Calu3 (cell line): Measurements from ENCODE around the gene CADM1. TPM values are rescaled to one million over a fixed set of nuclear protein-coding genes. Genes with fewer than 3 reads are reported as not detected.

ENCODE experiments used
- BruUV-seq: library from RNA; stranded (reverse); fragments of 400-500 nt; replicated peaks from 2 replicates; lab custom pipeline; 2021; lab: Mats Ljungman, UMichigan
- CTCF ChIA-PET: fragments of 300-600 bp; sonication (Branson Sonifier 250); formaldehyde crosslinking; loops from one replicate; lab custom pipeline; 2022; ENCODE audit warnings: antibody characterized with exemption; lab: Charles Lee
- DNase-seq: peaks from one replicate; pipeline ENCODE4 v3.0.0; 2022
- H3K27ac Mint-ChIP-seq: one replicate; pipeline ENCODE4 v1.8.0; 2022; ENCODE audit warnings: mixed read lengths; ENCODE audit not compliant: unreplicated experiment
- H3K27me3 Mint-ChIP-seq: one replicate; pipeline ENCODE4 v1.8.0; 2022; ENCODE audit warnings: mixed read lengths; ENCODE audit not compliant: unreplicated experiment
- H3K36me3 Mint-ChIP-seq: one replicate; pipeline ENCODE4 v1.8.0; 2022; ENCODE audit warnings: mild to moderate bottlenecking, moderate library complexity, mixed read lengths; ENCODE audit not compliant: insufficient read depth, unreplicated experiment
- H3K4me1 Mint-ChIP-seq: one replicate; pipeline ENCODE4 v1.8.0; 2022; ENCODE audit warnings: mild to moderate bottlenecking, low read depth, mixed read lengths; ENCODE audit not compliant: unreplicated experiment
- H3K4me3 Mint-ChIP-seq: one replicate; pipeline ENCODE4 v1.8.0; 2022; ENCODE audit warnings: mild to moderate bottlenecking, low read depth, moderate library complexity, mixed read lengths; ENCODE audit not compliant: unreplicated experiment
- H3K9me3 Mint-ChIP-seq: one replicate; pipeline ENCODE4 v1.8.0; 2022; ENCODE audit warnings: low read depth, mixed read lengths; ENCODE audit not compliant: unreplicated experiment
- intact Hi-C: fragments of 100-400 bp; cut with micrococcal nuclease; formaldehyde crosslinking; loops from one replicate; pipeline ENCODE4 v1.10.0; 2022; ENCODE audit not compliant: unreplicated experiment
- total RNA-seq: library from RNA; stranded (reverse); gene quantifications from 2 replicates; pipeline ENCODE4 v1.2.3, GENCODE V29; 2022
- TF ChIP-seq, protein P1 (sequence below): fragments of 200-600 bp; IDR thresholded peaks from one replicate; pipeline ENCODE4 v1.8.0; 2022; ENCODE audit warnings: antibody characterized with exemption; ENCODE audit not compliant: unreplicated experiment

The CADM1 gene
- total RNA-seq, 1 experiment from 2014 or later, result 0.68 TPM

DNA sequence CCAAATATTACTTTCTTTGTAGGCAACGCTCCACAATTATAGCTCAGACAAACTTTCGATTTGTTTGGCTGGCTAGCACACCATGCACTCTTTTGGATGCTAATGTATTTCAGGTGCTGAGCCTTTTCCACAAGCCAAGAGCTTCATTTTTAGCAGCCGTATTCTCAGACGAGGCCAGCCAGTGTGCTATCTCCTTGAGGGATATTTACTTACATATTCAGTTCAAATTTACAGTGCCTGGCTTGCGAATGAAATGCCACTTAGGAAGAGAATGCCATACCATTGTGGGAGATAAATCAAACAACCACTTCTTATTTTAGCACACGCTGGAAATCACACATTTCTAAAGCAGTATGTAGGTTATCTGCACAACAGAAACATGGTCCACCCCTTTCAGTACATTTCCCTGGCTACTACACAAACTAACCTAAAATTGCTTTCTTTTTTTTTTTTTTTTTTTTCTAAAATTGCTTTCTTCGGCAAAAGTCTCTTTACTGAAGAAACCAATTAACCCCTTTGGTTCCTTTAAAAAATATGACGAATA, 236.9 kb downstream of the CADM1 start:
- CTCF ChIA-PET, result no interaction called here
- H3K36me3 Mint-ChIP-seq, result no peaks in the 10 kb centered on the region
- BruUV-seq, result no TSS peak
- TF ChIP-seq, protein P1, sequence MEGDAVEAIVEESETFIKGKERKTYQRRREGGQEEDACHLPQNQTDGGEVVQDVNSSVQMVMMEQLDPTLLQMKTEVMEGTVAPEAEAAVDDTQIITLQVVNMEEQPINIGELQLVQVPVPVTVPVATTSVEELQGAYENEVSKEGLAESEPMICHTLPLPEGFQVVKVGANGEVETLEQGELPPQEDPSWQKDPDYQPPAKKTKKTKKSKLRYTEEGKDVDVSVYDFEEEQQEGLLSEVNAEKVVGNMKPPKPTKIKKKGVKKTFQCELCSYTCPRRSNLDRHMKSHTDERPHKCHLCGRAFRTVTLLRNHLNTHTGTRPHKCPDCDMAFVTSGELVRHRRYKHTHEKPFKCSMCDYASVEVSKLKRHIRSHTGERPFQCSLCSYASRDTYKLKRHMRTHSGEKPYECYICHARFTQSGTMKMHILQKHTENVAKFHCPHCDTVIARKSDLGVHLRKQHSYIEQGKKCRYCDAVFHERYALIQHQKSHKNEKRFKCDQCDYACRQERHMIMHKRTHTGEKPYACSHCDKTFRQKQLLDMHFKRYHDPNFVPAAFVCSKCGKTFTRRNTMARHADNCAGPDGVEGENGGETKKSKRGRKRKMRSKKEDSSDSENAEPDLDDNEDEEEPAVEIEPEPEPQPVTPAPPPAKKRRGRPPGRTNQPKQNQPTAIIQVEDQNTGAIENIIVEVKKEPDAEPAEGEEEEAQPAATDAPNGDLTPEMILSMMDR, result no peak
- no peak for DNase-seq
- H3K9me3 Mint-ChIP-seq, result no peaks in the 10 kb centered on the region
- no peak overlapping the region for H3K27ac Mint-ChIP-seq
- no peak overlapping the region for H3K4me3 Mint-ChIP-seq
- H3K27me3 Mint-ChIP-seq, result no peaks in the 10 kb centered on the region
- intact Hi-C loops, result no loop called here
- no peaks in the 10 kb centered on the region for H3K4me1 Mint-ChIP-seq

DNA sequence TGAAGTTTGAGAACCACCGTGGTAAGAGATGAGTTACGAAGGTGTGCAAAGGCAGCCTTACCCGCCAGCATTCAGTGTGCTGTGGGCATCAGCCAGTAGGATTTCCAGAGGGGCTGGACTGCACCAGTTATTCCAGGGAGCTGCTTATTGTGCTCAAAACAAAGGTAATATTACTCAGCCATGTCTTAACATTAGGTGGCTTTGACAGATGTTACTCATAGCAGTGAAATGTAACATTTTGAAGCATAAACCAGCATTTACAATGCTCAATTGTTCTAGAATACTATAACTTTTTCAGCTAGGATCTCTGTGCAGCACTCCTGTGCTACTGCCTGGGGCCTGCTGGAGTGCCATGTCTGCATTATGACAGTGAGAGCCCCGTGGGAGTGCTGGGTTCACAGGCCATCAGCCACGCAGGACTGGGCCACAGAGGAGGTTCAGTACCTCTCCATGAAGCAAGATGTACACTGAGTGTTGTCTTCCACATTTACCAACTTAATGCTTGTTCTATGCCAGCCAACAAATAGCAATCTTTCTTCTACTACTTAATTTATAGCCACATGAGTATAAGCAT, 238.1 kb downstream of the CADM1 start:
- BruUV-seq, result no TSS peak
- TF ChIP-seq, protein P1, result no peak
- Mint-ChIP-seq H3K4me1 (no peaks in the 10 kb centered on the region), H3K36me3 (no peaks in the 10 kb centered on the region), H3K9me3 (no peaks in the 10 kb centered on the region), H3K4me3 (no peak overlapping the region), H3K27ac (no peak overlapping the region), H3K27me3 (no peaks in the 10 kb centered on the region)
- no peak for DNase-seq
- intact Hi-C loops, result no loop called here
- CTCF ChIA-PET, result no interaction called here

DNA sequence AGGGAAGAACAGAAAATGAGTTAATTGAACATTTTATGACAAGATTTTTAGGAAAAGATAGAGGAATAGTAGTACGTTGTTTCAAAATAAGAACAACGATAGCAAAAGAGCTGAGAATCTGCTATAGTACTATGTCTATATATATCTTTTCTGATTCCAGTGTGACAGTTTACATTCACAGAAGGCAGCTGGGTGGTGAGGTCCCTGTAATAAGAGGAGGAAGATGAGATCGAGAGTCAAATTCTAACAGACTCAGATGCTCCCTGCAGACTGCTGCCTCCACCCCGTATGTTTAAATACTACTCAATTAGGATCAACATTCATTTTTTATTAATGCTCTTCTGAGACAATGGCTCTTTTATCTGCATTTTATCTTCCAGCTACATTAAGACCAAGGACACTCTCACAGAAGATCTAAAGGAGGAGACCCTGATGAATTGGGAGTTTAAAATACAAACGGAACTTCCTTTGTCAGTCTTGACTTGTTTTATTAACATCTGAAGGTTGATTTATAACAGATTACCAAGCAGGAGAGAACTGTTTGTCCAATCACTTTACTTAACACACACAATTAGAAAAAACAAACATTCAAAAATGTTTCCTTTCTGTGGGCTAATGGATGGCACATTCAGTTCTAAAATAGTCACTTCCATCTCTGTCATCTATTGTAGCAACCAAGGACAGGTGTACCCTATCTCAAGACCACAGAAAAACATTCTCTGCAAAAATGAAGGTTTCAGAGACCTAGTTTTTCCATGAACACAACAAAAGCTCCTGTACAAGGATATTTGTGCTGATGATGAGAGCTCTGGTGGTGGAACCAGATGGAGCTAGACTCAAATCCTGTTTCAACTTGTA, 240.2 kb downstream of the CADM1 start:
- no peaks in the 10 kb centered on the region for H3K36me3 Mint-ChIP-seq
- DNase-seq, result no peak
- TF ChIP-seq, protein P1, result no peak
- no peak overlapping the region for H3K4me3 Mint-ChIP-seq
- CTCF ChIA-PET, result interaction anchor here (0.6 kb wide), 1 partner anchor 109 kb away, joined by 7 read pairs; no protein-coding TSS in a partner anchor
- no peaks in the 10 kb centered on the region for H3K9me3 Mint-ChIP-seq
- H3K4me1 Mint-ChIP-seq, result no peaks in the 10 kb centered on the region
- intact Hi-C loops, result no loop called here
- no peaks in the 10 kb centered on the region for H3K27me3 Mint-ChIP-seq
- H3K27ac Mint-ChIP-seq, result no peak overlapping the region
- no TSS peak for BruUV-seq

DNA sequence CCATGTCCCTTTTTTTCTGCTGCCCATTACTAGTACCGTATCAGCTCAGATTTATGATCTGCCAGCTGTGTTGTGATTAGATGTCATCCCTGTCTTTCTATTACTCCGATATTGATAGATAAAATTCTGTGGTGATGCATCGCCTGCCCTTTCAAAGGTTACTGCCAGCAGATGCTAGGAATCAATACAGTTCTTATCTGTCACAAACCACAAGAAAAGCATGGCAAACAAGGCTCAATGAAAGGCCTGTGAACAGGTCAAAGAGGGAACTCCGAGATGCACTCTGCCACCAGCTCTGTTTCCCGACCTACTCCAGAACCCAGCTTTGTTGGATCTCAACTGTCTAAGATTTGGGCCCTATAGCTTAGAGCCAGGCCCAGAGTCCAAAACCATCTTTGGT, 246.0 kb downstream of the CADM1 start:
- H3K4me3 Mint-ChIP-seq, result no peak overlapping the region
- TF ChIP-seq, protein P1, result no peak
- no peaks in the 10 kb centered on the region for H3K36me3 Mint-ChIP-seq
- no peak overlapping the region for H3K27ac Mint-ChIP-seq
- no peaks in the 10 kb centered on the region for H3K4me1 Mint-ChIP-seq
- CTCF ChIA-PET, result interaction anchor here (0.7 kb wide), 1 partner anchor 133 kb away, joined by 3 read pairs; no protein-coding TSS in a partner anchor
- no TSS peak for BruUV-seq
- peaks cover 14% of the 10 kb centered on the region for H3K27me3 Mint-ChIP-seq
- no peaks in the 10 kb centered on the region for H3K9me3 Mint-ChIP-seq
- DNase-seq, result no peak
- intact Hi-C loops, result no loop called here
